ENCODE measurements around the gene SLC22A23.

SLC22A23 gene

GRCh38 chr6:3228046-3228671 is 228.7 kb downstream of the SLC22A23 start:
- H3K9ac ChIP-seq (ENCODE audit: low read length): no peak overlapping the region
- no peak overlapping the region for H3K27ac ChIP-seq (ENCODE audit: low read depth, low read length)
- no peaks in the 10 kb centered on the region for H3K36me3 ChIP-seq (ENCODE audit: control insufficient read depth, insufficient read depth, low read length)
- H3K4me3 ChIP-seq (ENCODE audit: low read length): peak overlapping the region; percentile 38
- peaks cover 43% of the 10 kb centered on the region for H3K27me3 ChIP-seq (ENCODE audit: control insufficient read depth, insufficient read depth, low read length)
- peaks cover 10% of the 10 kb centered on the region for H3K4me1 ChIP-seq (ENCODE audit: control insufficient read depth, insufficient read depth, low read length)

- Histone ChIP-seq H3K4me1 (ENCODE audit: control insufficient read depth, insufficient read depth, low read length) (peaks cover 10% of the 10 kb centered on the region), H3K27me3 (ENCODE audit: control insufficient read depth, insufficient read depth, low read length) (peaks cover 43% of the 10 kb centered on the region), H3K27ac (ENCODE audit: low read depth, low read length) (peak within 1 kb of the TSS; percentile 24), H3K36me3 (ENCODE audit: control insufficient read depth, insufficient read depth, low read length) (no peaks in the 10 kb centered on the region), H3K4me3 (ENCODE audit: low read length) (peak within 1 kb of the TSS; percentile 44), H3K9ac (ENCODE audit: low read length) (no peak within 1 kb of the TSS)
Measured at GRCh38 chr6:3227363-3228045, 229.3 kb downstream of the SLC22A23 start, which contains the start of gene TUBB2B. TSS of gene TUBB2B (minus strand) at chr6:3227653. CDS start at chr6:3227543, 110 bp downstream.

GRCh38 chr6:3226481-3227362 is 230.1 kb downstream of the SLC22A23 start:
- Histone ChIP-seq H3K27ac (ENCODE audit: low read depth, low read length) (peak overlapping the region; percentile 24), H3K9ac (ENCODE audit: low read length) (no peak overlapping the region), H3K4me1 (ENCODE audit: control insufficient read depth, insufficient read depth, low read length) (peaks cover 6% of the 10 kb centered on the region), H3K36me3 (ENCODE audit: control insufficient read depth, insufficient read depth, low read length) (no peaks in the 10 kb centered on the region), H3K27me3 (ENCODE audit: control insufficient read depth, insufficient read depth, low read length) (peaks cover 37% of the 10 kb centered on the region), H3K4me3 (ENCODE audit: low read length) (peak overlapping the region; percentile 44)

GRCh38 chr6:3226042-3226441 is 230.8 kb downstream of the SLC22A23 start:
- peaks cover 36% of the 10 kb centered on the region for H3K27me3 ChIP-seq (ENCODE audit: control insufficient read depth, insufficient read depth, low read length)
- H3K4me3 ChIP-seq (ENCODE audit: low read length): no peak overlapping the region
- H3K36me3 ChIP-seq (ENCODE audit: control insufficient read depth, insufficient read depth, low read length): no peaks in the 10 kb centered on the region
- peaks cover 6% of the 10 kb centered on the region for H3K4me1 ChIP-seq (ENCODE audit: control insufficient read depth, insufficient read depth, low read length)
- H3K9ac ChIP-seq (ENCODE audit: low read length): no peak overlapping the region
- no peak overlapping the region for H3K27ac ChIP-seq (ENCODE audit: low read depth, low read length)

GRCh38 chr6:3222506-3223038 is 234.3 kb downstream of the SLC22A23 start:
- H3K27me3 ChIP-seq (ENCODE audit: control insufficient read depth, insufficient read depth, low read length): peaks cover 13% of the 10 kb centered on the region
- H3K9ac ChIP-seq (ENCODE audit: low read length): no peak overlapping the region
- no peak overlapping the region for H3K27ac ChIP-seq (ENCODE audit: low read depth, low read length)
- H3K36me3 ChIP-seq (ENCODE audit: control insufficient read depth, insufficient read depth, low read length): no peaks in the 10 kb centered on the region
- no peak overlapping the region for H3K4me3 ChIP-seq (ENCODE audit: low read length)
- no peaks in the 10 kb centered on the region for H3K4me1 ChIP-seq (ENCODE audit: control insufficient read depth, insufficient read depth, low read length)

GRCh38 chr6:3221578-3221977 is 235.3 kb downstream of the SLC22A23 start:
- Histone ChIP-seq H3K27ac (ENCODE audit: low read depth, low read length) (no peak overlapping the region), H3K4me1 (ENCODE audit: control insufficient read depth, insufficient read depth, low read length) (no peaks in the 10 kb centered on the region), H3K27me3 (ENCODE audit: control insufficient read depth, insufficient read depth, low read length) (peaks cover 4% of the 10 kb centered on the region), H3K36me3 (ENCODE audit: control insufficient read depth, insufficient read depth, low read length) (no peaks in the 10 kb centered on the region), H3K9ac (ENCODE audit: low read length) (no peak overlapping the region), H3K4me3 (ENCODE audit: low read length) (no peak overlapping the region)

GRCh38 chr6:3220366-3220765 is 236.5 kb downstream of the SLC22A23 start:
- no peaks in the 10 kb centered on the region for H3K4me1 ChIP-seq (ENCODE audit: control insufficient read depth, insufficient read depth, low read length)
- H3K27ac ChIP-seq (ENCODE audit: low read depth, low read length): no peak overlapping the region
- no peaks in the 10 kb centered on the region for H3K27me3 ChIP-seq (ENCODE audit: control insufficient read depth, insufficient read depth, low read length)
- no peak overlapping the region for H3K9ac ChIP-seq (ENCODE audit: low read length)
- H3K4me3 ChIP-seq (ENCODE audit: low read length): no peak overlapping the region
- H3K36me3 ChIP-seq (ENCODE audit: control insufficient read depth, insufficient read depth, low read length): no peaks in the 10 kb centered on the region

All from rectal smooth muscle tissue (tissue), 1 donor.